Astrocyte (in vitro differentiated cells and primary cell): ENCODE data around the gene CADM4. TPM values are rescaled to one million over a fixed set of nuclear protein-coding genes. Genes with fewer than 3 reads are reported as not detected.
A peak's percentile ranks its signal among the peaks of the same experiment; 100 is the strongest.

Experiments used
- DNase-seq: peaks from one replicate; pipeline ENCODE4 v3.0.0-alpha.2; 2010; ENCODE audit warnings: low read depth
- FAIRE-seq: peaks from 2 replicates; lab custom pipeline; 2011; peaks lifted over from hg19 to GRCh38; lab: Jason Lieb, UNC
- H2AFZ ChIP-seq: 2 replicates; pipeline ENCODE4 v1.6.0; 2012; ENCODE audit warnings: low read depth, low read length, inconsistent platforms
- H3K27ac ChIP-seq: 2 replicates; pipeline ENCODE4 v1.5.1; 2011; ENCODE audit warnings: low read depth, low read length, inconsistent platforms
- H3K27me3 ChIP-seq: 2 replicates; pipeline ENCODE4 v1.6.0; 2011; ENCODE audit warnings: low read length, inconsistent platforms; ENCODE audit not compliant: insufficient read depth
- H3K36me3 ChIP-seq: 2 replicates; pipeline ENCODE4 v1.5.1; 2011; ENCODE audit warnings: low read length, inconsistent platforms; ENCODE audit not compliant: insufficient read depth
- H3K4me1 ChIP-seq: 2 replicates; pipeline ENCODE4 v1.5.1; 2011; ENCODE audit warnings: low read length, inconsistent platforms; ENCODE audit not compliant: insufficient read depth
- H3K4me2 ChIP-seq: 2 replicates; pipeline ENCODE4 v1.6.0; 2012; ENCODE audit warnings: low read length, inconsistent platforms
- H3K4me3 ChIP-seq: 2 replicates; pipeline ENCODE4 v1.5.1; 2011; ENCODE audit warnings: low read depth, mild to moderate bottlenecking, low read length, inconsistent platforms; ENCODE audit not compliant: insufficient read depth
- H3K79me2 ChIP-seq: 2 replicates; pipeline ENCODE4 v1.6.0; 2012; ENCODE audit warnings: mild to moderate bottlenecking, low read length, inconsistent platforms; ENCODE audit not compliant: insufficient read depth
- H3K9ac ChIP-seq: 2 replicates; pipeline ENCODE4 v1.6.0; 2012; ENCODE audit warnings: mild to moderate bottlenecking, low read length, inconsistent platforms
- H3K9me3 ChIP-seq: 2 replicates; pipeline ENCODE4 v1.5.1; 2012; ENCODE audit warnings: low read depth, mild to moderate bottlenecking, low read length, inconsistent platforms; ENCODE audit not compliant: insufficient read depth
- H4K20me1 ChIP-seq: 2 replicates; pipeline ENCODE4 v1.6.0; 2012; ENCODE audit warnings: low read length, inconsistent platforms; ENCODE audit not compliant: insufficient read depth
- H3K27ac Mint-ChIP-seq: one replicate; pipeline ENCODE4 v1.8.0; 2021; ENCODE audit warnings: mild to moderate bottlenecking, mixed read lengths; ENCODE audit not compliant: unreplicated experiment
- H3K27me3 Mint-ChIP-seq: one replicate; pipeline ENCODE4 v1.8.0; 2021; ENCODE audit warnings: low read depth, mixed read lengths; ENCODE audit not compliant: unreplicated experiment
- H3K36me3 Mint-ChIP-seq: one replicate; pipeline ENCODE4 v1.8.0; 2021; ENCODE audit warnings: low read depth, mixed read lengths; ENCODE audit not compliant: unreplicated experiment
- H3K4me1 Mint-ChIP-seq: one replicate; pipeline ENCODE4 v1.8.0; 2021; ENCODE audit warnings: low read depth, mixed read lengths; ENCODE audit not compliant: unreplicated experiment
- H3K4me3 Mint-ChIP-seq: one replicate; pipeline ENCODE4 v1.8.0; 2021; ENCODE audit warnings: mild to moderate bottlenecking, moderate library complexity, mixed read lengths; ENCODE audit not compliant: unreplicated experiment
- H3K9me3 Mint-ChIP-seq: one replicate; pipeline ENCODE4 v1.8.0; 2021; ENCODE audit warnings: mild to moderate bottlenecking, mixed read lengths; ENCODE audit not compliant: unreplicated experiment
- EZH2 ChIP-seq: IDR thresholded peaks from 2 replicates; pipeline ENCODE4 v1.6.1; 2012; ENCODE audit warnings: mild to moderate bottlenecking, low read length, inconsistent platforms; ENCODE audit not compliant: insufficient read depth
- total RNA-seq: library from RNA; stranded (reverse); gene quantifications from 2 replicates; pipeline ENCODE4 v1.2.1, GENCODE V29; 2021
- TF ChIP-seq, protein P1 (sequence below): IDR thresholded peaks from 2 replicates; pipeline ENCODE4 v1.5.1; 2011; ENCODE audit warnings: low read depth, mild to moderate bottlenecking, inconsistent platforms, low read length, moderate library complexity; ENCODE audit not compliant: insufficient read depth

Gene CADM4
- total RNA-seq, 1 donor from 2014 or later: 52.1 TPM

DNA sequence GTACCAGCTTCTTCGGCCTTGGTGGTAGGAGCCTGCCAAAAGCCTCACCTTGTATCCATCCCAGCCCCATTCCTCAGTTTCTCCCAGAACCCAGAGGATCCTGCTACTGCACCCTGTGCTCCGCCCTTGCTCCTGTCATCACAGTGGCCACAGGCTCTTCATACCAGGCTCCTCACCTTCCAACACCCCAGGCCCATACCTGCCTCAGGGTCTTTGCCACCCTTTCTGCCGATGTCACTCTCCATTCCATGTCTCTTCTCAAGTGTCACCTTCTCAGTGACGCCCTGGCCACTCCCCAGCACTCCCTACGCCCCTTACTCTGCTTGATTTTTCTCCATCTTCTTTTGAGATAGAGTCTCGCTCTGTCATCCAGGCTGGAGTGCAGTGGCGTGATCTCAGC, 29.8 kb downstream of the CADM4 start:
- no peak overlapping the region for H3K4me3 ChIP-seq
- Mint-ChIP-seq H3K4me3 (no peak overlapping the region), H3K36me3 (peaks cover 37% of the 10 kb centered on the region), H3K27ac (no peak overlapping the region), H3K4me1 (peaks cover 6% of the 10 kb centered on the region), H3K27me3 (no peaks in the 10 kb centered on the region), H3K9me3 (peaks cover 8% of the 10 kb centered on the region)
- H3K79me2 ChIP-seq: peaks cover 59% of the 10 kb centered on the region
- FAIRE-seq (no peak), DNase-seq (no peak)
- H3K27me3 ChIP-seq: no peaks in the 10 kb centered on the region
- peaks cover 6% of the 10 kb centered on the region for H3K36me3 ChIP-seq
- peaks cover 13% of the 10 kb centered on the region for H3K4me1 ChIP-seq
- TF ChIP-seq, protein P1, sequence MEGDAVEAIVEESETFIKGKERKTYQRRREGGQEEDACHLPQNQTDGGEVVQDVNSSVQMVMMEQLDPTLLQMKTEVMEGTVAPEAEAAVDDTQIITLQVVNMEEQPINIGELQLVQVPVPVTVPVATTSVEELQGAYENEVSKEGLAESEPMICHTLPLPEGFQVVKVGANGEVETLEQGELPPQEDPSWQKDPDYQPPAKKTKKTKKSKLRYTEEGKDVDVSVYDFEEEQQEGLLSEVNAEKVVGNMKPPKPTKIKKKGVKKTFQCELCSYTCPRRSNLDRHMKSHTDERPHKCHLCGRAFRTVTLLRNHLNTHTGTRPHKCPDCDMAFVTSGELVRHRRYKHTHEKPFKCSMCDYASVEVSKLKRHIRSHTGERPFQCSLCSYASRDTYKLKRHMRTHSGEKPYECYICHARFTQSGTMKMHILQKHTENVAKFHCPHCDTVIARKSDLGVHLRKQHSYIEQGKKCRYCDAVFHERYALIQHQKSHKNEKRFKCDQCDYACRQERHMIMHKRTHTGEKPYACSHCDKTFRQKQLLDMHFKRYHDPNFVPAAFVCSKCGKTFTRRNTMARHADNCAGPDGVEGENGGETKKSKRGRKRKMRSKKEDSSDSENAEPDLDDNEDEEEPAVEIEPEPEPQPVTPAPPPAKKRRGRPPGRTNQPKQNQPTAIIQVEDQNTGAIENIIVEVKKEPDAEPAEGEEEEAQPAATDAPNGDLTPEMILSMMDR: no peak
- TF ChIP-seq EZH2: no peak
- H2AFZ ChIP-seq: no peak overlapping the region
- H4K20me1 ChIP-seq: peaks cover 45% of the 10 kb centered on the region
- H3K9me3 ChIP-seq: no peaks in the 10 kb centered on the region
- H3K27ac ChIP-seq: peak overlapping the region; percentile 48
- H3K4me2 ChIP-seq: no peak overlapping the region
- peak overlapping the region; percentile 50 for H3K9ac ChIP-seq

GRCh38 chr19:43607238-43608205, 32.1 kb downstream of the CADM4 start:
- peaks cover 38% of the 10 kb centered on the region for H4K20me1 ChIP-seq
- H2AFZ ChIP-seq: no peak overlapping the region
- Mint-ChIP-seq H3K9me3 (peaks cover 4% of the 10 kb centered on the region), H3K36me3 (peaks cover 21% of the 10 kb centered on the region), H3K4me1 (peaks cover 6% of the 10 kb centered on the region), H3K27ac (peak overlapping the region; percentile 26), H3K4me3 (no peak overlapping the region), H3K27me3 (no peaks in the 10 kb centered on the region)
- DNase-seq (no peak), FAIRE-seq (no peak)
- H3K27ac ChIP-seq: no peak overlapping the region
- peaks cover 39% of the 10 kb centered on the region for H3K79me2 ChIP-seq
- H3K36me3 ChIP-seq: peaks cover 3% of the 10 kb centered on the region
- H3K9me3 ChIP-seq: no peaks in the 10 kb centered on the region
- TF ChIP-seq EZH2: no peak
- TF ChIP-seq, protein P1: no peak
- H3K27me3 ChIP-seq: no peaks in the 10 kb centered on the region
- H3K4me3 ChIP-seq: no peak overlapping the region
- H3K4me2 ChIP-seq: no peak overlapping the region
- no peak overlapping the region for H3K9ac ChIP-seq
- peaks cover 13% of the 10 kb centered on the region for H3K4me1 ChIP-seq
